HCEC 1CT (cell line): ENCODE data around the gene SORCS2.

Source experiments
- DNase-seq: peaks from one replicate; pipeline ENCODE4 v3.0.0-alpha.2; 2017

Gene SORCS2

DNA sequence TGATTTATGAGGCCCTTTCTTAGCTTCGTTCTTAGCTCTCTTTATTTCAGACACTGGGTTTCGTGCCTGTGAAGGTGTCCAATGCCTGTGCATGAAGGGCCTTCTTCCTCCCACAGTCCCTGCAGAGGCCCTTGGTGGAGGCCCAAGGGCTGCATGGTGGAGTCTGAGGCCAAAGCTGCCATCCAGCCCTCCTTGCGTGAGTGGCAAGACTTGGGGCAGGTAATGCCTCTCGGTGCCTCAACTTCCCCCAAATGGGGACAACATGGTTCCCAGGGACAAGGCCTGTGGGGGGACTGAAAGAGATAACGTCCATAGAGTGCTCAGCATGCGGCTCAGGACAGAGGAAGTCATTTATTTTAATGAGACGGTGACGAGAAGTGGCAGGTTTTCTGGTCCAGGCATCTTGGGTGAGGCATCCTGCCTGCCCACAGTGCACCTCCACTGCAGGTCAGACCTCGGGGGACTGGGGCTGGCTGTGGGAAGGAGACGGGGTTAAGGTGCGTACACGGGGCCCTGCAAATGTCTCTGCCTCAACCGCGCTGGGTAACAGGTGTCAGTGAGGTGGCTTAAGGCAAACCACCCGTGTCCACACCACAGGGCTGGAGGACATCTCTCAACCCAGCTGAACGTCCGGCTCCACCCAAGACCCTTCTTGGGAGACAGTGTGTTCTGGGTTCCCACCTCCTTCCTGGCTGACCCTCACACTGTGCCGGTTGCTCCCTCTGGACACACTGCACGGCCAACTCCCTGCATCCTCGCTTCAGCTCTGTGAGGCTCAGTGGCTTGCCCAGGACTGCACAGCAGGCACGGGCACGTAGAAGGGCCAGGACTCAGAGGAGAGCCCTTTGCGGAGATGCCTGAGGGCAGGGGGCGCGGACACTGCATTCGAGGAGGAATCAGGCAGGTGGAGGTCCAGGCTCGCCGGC, 191.9 kb downstream of the SORCS2 start:
- DNase-seq: no peak

DNA sequence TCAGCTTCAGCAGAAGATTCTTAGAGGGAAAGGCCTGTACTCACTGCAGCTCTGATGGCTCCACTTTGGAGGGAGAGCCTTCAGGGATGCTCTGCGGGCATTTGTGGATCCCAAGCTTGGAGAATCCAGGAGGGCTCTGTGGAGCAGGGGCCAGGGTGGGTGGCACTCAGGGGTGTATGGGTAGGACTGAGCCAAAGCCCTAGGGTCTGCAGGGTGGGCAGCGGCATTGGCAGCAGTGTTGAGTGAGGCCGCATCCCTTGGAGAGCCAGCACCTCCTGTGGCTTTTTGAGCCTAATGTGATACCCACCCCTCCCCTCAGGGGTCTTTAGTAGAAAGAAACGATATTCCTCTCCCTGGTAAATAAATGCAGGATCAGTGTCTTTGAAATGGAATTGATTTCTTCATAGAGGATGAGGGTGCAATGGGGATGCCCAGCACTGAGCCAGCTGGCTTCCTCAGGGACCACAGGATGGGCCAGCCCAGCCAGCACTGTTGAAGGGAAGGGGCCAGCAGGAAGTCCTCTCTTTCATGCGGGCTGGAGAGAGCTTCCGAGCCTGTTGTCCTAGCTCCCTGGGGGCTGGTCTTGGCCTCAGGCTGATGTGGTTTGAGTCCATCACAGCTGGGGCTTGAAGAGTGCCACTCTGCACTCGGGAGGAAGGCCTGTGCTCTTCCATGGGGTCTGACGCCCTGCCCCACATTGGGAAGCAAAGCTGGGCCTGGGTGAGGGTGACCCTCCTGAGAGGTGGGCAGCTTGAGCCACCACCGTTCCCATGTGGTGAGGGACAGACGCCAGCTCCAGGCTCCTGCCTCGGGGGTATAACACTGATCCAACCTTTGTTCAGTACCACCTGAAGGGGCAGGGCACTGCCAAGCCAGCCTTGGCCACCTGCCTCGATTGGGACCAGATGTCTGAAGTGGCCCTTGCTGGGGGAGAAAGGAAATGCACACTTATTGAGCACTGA, 192.9 kb downstream of the SORCS2 start:
- DNase-seq: no peak

DNA sequence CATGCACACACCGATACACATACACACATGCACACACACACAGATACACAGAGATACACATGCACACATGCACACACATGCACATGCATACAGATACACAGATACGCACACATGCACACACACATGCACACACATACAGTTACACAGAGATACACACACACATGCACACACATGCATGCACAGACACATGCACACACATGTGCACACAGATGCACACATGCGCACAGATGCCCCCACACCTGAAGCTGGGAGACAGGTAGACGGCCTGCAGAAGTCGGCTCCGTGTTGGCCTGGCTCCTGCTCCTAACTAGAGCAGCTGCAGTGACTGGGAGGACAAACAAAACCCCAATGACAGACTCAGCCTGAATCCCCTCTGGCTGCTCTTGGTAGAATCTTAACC, 195.6 kb downstream of the SORCS2 start:
- no peak for DNase-seq

DNA sequence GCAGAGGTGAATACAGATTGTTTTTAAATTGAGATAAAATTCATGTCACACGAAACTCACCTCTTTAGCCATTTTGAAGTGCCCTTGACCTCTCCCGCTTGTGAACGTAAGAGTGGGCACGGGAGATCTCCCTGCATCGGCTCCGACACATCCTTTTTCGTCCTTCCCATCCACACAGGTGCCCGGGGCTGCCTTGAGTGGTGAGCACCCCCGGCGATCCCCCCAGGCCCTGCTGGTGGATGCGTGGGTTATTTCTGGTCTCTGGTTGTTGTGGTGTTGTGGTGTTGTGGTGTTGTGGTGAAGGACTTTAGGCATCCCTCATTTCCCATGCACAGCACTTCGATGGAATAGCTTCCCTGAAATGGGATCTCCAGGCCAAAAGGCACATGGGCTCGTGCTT, 196.3 kb downstream of the SORCS2 start:
- no peak for DNase-seq

DNA sequence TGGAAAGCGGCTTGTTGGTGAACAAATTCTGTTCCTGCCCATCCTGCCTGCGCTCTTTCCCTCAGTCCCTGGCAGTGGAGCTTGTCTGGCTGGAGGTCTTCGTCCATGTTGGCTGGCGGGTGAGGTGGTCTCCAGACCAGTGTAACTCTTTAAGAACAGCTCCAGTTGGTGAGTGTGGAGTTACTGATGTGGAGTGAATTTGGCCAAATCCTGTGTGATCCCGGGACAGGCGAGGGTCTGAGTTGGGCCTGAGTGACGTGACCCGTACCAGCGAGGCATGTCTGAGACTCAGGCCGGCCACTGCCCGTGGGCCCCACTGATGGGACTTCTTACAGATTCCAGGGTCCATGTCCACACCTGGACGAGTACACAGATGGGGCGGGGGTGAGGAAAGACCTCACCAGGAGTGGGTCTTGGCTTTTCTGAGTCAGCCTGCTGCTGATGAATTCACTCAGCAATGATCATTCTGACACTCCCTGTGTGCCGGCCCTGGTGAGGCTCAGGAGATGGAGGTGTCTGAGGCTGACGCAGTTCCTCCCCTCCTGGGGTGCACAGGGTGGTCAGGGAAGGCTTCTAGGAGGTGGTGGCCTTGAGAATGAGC, 196.9 kb downstream of the SORCS2 start:
- no peak for DNase-seq

DNA sequence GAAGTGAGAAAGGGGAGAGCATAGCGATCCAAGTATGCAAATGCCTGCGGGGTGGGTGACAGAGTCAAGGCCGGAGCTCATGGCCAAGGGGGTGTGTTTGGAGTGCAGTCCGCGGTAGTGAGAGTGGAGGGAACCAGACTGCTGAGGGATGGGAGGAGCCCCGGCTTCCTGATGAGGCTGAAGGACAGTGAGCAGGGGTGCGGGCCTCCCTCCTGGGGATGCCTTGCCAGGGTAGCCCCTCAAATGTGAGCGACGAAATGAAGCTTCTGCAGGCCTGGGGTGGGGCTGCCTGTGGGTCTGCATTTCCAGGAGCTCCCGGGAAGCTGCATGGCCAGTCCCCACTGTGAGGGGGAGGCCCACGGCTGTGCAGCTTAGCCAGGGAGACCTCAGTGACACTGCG, 197.4 kb downstream of the SORCS2 start:
- no peak for DNase-seq

DNA sequence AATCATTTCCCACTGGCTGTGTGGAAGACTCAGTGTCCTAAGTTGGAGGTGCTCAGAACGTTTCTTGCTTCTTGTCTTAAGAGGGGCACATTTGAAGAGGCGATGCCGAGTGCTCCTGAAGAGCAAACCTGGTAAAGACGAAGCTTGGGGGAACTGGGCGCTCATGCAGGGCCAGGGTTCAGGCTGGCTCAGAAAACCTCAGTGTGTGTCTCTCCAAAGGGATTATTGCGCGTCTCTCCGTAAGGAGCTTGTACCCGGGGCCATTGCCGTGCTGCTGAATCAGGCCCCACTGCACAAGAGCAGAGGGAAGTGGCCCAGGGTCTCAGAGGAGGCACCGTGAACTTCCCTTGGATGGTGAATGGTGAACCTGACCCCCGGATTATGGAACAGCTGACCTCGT, 198.0 kb downstream of the SORCS2 start:
- DNase-seq: no peak

DNA sequence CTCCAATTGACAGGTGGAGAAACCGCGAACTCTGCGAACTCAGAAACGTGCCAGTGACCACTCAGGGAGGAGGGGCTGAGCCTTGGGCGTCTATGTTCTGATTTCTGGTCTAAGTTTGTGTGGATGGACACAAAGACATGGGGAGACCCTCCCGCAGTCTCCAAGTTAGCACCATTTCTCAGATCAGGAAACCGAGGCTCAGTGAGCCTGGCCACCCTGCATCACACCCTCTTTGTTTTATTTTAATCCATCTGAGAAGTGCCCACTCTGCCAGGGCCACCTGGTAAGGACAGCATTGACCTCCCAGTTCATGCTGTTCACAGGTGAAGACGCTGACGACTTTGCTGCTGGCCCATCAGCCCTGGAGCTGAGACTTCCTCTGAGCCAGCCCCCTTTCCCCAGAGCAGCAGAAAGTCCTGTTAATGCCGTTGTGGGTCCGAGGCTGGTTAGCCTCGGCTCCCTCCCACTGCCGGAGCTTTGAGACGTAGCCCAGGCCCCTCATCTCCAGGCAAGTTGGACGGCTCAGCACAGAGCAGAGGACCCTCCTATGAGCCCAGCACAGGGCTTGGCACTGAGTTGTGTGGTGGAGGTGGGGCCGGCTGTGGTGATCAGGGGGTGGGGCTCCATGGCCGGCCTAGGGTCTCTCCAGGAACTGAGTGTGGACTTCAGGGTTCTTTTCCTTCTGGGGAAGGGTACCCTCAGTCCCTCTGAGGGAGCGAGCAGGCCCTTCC, 198.7 kb downstream of the SORCS2 start:
- DNase-seq: no peak

DNA sequence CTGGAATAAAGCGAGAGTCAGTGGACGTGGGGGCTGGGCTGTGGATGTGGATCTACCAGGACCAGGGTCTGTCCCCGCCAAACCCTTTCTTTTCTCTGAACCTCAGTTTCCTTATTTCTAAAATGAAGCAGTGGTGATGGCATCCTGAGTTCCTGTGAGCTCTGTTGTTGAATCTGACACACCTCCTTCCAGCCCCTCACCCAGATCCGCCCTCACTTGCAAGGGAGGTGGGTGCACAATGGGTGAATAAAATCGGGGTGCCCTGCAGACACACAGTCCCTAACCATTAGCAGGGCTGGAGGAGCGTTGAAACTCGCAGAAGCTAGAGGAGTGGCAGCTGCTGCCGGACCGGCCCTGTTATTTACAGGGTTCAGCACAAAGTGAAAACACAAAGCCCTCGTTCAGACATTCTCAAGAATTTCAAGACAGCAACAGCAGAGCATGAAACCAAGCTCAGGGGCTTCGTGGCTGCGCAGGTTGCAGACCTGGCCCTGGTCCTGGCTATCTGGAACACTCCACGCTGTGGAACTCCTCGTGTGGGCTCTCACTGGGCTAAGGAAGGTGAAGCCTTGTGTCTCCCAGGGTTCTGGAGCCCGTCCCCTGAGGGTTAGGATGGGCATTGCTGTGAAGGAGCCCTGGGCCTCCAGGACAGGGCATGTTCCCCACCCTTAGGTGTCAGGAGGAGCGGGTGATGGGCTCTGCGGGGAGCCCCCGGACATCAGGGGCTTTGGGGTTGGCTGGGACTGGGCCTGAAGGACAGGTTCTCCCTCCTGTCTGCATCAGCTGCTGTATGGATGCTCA, 199.5 kb downstream of the SORCS2 start:
- no peak for DNase-seq

DNA sequence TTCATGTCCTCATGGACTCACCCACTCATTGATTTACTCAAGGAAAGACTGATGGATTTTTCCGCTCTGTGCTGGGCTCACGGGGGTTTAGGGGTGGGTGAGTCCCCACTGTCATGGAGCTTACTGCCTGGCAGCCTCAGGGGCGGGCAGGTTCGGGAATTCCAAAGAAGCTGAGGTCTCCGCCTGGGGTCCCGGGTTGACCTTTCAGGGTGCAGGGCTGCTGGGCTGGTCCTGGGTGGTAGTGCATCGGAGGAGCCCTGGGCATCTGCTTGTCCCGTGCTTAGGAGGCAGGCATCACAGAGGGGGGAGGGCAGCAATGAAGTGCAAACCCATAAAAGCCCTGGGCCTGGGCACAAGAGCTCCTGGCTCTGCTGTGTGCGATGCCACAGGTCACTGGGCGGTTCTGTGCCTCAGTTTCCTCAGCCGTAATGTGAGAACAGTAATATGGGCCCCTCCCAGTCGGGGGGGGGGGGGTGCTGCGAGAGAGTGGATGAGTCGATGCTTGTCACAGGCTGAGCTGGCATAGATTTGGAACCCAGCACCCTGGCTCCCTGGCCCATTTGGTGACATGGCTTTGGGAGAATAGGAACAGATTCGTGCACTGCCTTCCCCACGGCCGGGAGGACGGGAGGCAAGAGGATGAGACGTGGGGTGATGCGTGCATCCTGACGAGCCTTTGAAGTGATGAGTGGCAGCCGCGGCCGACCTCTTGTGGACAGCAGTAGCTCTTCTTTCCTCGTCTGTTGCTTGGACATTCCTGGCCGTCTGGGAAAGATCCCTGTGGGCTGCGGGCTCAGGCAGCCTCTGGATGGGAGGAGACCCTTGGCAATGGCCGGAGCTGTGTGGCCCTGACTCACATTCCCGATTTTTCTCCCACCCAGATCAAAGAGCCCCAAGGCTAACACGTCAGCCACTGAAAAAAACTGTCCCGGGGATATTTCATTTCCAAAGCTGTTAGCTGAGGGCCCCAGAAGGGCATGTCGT, 200.4 kb downstream of the SORCS2 start:
- DNase-seq: no peak

DNA sequence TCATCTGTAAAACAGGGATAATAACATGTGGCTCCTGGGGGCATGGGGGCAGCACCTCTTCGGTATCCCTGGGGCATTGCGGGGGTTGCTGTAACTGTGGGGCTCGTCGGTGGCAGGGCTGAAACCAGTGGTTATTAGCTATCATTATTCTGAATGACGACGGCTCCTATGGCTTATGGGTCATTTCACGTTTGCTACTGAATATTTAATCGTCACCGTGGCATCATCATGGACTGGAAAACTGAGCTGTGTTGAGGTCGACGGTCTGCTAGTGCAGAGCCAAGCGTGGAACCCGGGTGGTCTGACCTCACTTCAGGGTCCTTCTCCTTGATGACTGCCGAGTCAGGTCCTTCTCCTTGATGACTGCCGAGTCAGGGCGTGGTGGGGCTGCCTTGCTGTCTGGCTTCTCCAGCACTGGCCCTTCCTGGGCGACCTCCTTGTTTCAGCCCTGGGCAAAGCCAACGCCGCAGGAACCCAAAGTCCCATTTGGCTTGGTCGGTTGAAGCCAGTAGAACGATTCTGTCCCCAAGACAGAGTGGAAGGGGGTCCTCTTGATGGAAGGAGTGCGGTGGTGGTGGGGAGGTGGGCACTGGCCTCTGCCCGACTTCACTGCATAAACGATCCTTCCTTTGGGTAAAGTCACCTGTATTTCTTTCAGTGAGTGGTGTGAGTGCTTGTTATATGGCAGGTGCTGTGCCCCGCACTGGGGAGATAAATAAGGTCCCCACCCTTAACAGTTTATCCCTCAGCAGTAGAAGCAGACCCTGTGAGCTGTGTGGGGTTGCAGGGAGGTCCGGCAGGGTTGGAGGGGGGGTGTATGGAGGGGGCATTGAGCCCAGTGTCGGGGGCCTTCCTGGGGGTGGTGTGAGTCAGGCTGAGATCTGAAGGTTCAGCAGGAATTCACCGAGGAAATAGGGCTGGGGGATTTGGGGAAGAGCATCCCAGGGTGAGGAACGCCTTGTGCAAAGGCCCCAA, 201.6 kb downstream of the SORCS2 start:
- no peak for DNase-seq

DNA sequence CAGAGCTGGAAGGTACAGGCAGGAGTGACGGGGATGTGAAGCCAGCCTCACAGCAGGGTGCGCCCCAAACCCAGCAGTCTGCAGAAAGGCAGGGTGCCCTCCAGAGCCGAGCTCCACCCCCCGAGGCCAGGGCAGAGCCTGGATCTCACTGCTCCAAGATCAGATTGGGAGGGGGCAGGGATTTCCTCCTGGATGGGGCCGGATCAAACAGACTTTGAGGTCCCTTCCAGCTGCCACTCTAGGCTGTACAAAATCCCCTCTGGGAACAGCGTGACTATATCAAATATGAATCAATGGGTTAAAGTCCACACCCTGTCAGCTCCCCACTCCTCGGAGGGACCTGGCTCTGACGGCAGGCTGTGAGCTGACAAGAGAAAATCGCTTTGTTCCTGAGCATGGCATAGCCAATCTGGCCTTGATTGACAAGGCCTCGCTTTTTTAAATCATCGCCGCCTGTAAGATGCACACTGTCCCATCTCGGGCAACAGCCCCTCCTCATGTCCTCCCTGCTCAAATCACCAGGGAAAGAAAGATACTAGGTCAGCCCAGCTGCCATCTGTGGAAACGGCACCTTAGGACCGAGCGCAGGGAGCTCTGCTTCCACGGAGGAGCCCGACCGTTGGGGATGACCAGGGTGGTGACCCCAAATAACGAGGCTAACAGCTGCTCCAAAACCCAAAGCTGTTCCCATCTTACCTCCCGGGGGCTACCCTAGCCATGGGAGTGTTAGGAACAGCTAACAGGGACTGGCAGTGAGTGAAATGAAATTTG, 202.5 kb downstream of the SORCS2 start:
- DNase-seq: no peak

DNA sequence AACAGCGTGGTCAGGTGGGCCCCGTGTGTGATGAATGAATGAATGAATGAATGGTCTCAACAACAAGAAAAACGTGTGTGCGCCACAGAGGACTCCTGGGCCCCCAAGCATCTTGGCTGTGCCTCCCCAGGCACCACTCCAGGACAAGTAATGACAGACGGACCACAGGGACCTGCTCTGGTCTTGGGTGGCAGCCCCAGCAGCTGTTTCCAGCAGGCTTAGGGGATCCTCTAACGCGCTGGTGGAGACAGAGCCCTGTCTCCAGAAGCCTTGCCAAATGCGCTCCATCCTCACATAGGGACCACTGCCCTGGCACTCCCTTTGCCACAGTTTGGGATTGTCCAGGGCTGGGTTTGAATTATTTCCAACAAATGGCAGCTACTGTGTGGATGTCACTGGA, 203.3 kb downstream of the SORCS2 start:
- no peak for DNase-seq

DNA sequence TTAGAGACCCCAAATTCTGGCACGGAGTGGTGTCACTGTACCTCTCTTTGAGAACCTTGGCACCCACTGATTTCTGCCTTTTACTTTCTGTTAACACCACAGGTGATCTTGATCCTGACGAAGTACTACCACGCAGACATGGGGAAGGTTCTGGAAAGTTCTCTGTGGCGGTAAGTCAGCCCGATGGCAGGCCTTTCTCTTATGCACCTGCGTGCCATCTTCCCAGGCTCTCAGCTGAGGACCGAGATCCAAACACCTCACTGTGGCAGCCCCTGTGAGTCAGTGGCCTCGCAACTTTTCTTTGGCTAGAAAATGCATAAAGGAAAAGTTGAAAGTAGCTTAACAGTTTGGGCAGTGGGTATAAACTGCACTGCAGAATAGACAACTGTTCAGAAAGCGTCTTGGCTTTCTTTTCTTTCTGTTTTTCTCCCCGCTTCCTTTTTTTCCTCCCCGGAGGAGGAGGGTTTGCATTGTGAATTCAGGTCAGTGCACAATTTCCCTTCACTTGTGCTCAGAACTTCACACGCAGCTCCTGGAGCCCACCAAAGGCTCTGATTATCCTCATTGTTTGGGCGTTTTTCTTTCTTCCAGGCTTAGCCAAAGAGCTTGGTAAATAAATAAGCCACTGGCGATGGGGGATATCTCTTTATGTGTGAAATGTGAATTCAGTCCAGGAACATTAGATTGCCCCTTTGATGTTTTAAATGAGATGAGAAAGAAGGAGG, 204.0 kb downstream of the SORCS2 start:
- no peak for DNase-seq

DNA sequence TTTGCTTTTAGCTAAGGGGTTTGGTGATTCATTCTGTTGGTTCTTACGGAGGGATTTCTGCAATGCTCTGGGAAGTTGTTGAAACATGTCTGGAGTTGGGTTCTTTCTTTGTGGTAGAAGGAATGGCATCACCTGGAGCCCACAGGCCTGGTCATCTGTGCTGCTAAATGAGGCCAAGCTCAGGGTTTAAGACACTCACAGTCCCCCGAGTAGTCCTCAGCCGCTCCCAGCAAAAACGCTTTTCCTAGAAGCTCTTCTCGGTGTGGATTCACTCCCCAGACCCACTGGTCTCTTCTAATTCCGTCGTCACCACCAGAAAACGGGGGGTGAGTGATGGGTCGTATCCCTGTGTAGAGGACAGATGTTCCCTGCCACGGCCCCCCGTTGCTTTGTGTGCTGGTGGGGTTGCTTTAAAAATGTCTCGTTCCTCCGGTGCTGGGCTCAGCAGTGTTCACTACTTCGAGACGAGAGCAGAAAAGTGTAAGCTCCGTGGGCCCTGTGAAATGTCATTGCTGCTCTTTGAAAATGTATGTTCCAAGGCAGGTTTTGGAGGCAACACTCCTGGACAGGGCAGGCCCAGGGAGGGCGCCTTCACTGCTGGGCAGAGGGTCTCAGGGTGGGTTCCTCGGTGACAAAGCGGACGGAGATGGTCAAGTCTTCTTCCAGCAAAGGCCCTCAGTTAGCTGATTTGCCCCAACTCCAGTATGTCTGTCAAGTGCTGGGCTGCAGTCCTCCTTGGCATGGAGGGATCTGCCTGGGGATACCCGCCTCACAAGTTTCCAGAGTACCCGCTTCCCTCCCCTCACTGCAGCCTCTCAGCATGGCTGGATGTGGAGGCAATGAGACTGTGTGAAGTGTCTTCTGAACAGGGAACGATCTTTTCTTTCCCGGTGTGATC, 205.1 kb downstream of the SORCS2 start:
- DNase-seq: no peak

DNA sequence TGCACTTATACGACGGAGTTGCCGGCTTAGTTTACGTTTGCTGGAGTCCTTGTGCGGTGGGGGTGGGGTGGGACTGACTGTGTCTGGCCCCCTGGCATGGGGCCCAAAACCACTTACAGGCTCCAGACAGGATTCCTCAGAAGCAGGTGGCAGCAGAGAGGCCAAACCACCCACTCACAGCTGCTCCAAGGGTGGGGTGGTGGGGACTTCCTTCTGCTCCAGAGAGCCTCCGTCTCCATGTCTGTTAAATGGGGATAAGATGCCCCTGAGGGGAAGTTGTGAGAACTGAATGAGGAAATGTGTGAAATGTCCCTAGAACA, 205.7 kb downstream of the SORCS2 start:
- DNase-seq: no peak
